Endothelial cell of umbilical vein (primary cell): ENCODE measurements around the gene ATP5PO. TPM values are rescaled to one million over a fixed set of nuclear protein-coding genes. Genes with fewer than 3 reads are reported as not detected.

ENCODE experiments used
- BruUV-seq: library from RNA; stranded (reverse); fragments of 400-500 nt; replicated peaks from 2 replicates; lab custom pipeline; 2021; lab: Mats Ljungman, UMichigan
- CTCF ChIA-PET: fragments of 300-600, 350-600 bp; sonication (Branson Sonifier 250); formaldehyde crosslinking; loops from one replicate; lab custom pipeline; 2021; ENCODE audit warnings: antibody characterized with exemption, inconsistent platforms; lab: Charles Lee
- POLR2A ChIA-PET: fragments of 300-600, 350-600 bp; sonication (Branson Sonifier 250); formaldehyde crosslinking; loops from one replicate; lab custom pipeline; 2021; ENCODE audit warnings: antibody characterized with exemption, inconsistent platforms; lab: Charles Lee
- DNase-seq: peaks from one replicate; pipeline ENCODE4 v3.0.0-alpha.2; 2011; ENCODE audit warnings: low read depth, low spot score
- FAIRE-seq: peaks from 2 replicates; lab custom pipeline; 2011; peaks lifted over from hg19 to GRCh38; lab: Jason Lieb, UNC
- H2AFZ ChIP-seq: 2 replicates; pipeline ENCODE4 v1.6.0; 2012; ENCODE audit warnings: low read depth, low read length, control low read depth, inconsistent platforms
- H3K27ac ChIP-seq: 2 replicates; pipeline ENCODE4 v1.5.1; 2011; ENCODE audit warnings: low read depth, mild to moderate bottlenecking, control low read depth, low read length, moderate library complexity; ENCODE audit not compliant: insufficient read depth
- H3K27me3 ChIP-seq, 2 experiments: 2 replicates each; pipeline versions ENCODE4 v1.6.0 to v1.6.1; 2011; ENCODE audit warnings: low read length in 2 of 2, mixed read lengths in 1 of 2; ENCODE audit not compliant: control insufficient read depth in 2 of 2, insufficient read depth in 2 of 2
- H3K36me3 ChIP-seq, 2 experiments: 2 replicates in 1 of 2; 3 replicates in 1 of 2; pipeline ENCODE4 v1.5.1; 2011; ENCODE audit warnings: low read length in 2 of 2, mild to moderate bottlenecking in 1 of 2, moderate library complexity in 1 of 2; ENCODE audit not compliant: control insufficient read depth in 2 of 2, insufficient read depth in 2 of 2; ENCODE audit errors: extremely low read depth in 1 of 2
- H3K4me1 ChIP-seq: 3 replicates; pipeline ENCODE4 v1.5.1; 2011; ENCODE audit warnings: mild to moderate bottlenecking, low read length; ENCODE audit not compliant: control insufficient read depth, insufficient read depth; ENCODE audit errors: extremely low read depth
- H3K4me2 ChIP-seq: 2 replicates; pipeline ENCODE4 v1.6.1; 2011; ENCODE audit warnings: low read length, control low read depth, mixed read lengths; ENCODE audit not compliant: insufficient read depth
- H3K4me3 ChIP-seq, 3 experiments: fragments of 200-600 bp in 1 of 3; sonication (generic), shearing (Covaris generic) in 1 of 3; replicated peaks in 1 of 3; 2 replicates each; pipeline ENCODE4 v1.5.1; 2011 to 2016; ENCODE audit warnings: control low read depth in 3 of 3, low read length in 3 of 3, mild to moderate bottlenecking in 2 of 3, inconsistent platforms in 1 of 3, low read depth in 1 of 3, moderate library complexity in 1 of 3; ENCODE audit not compliant: insufficient read depth in 1 of 3
- H3K79me2 ChIP-seq: 2 replicates; pipeline ENCODE4 v1.6.0; 2012; ENCODE audit warnings: low read length, inconsistent platforms; ENCODE audit not compliant: control insufficient read depth, insufficient read depth
- H3K9ac ChIP-seq: replicated peaks from 2 replicates; pipeline ENCODE3; 2011; ENCODE audit warnings: low read length, control low read depth; ENCODE audit not compliant: insufficient read depth; ENCODE audit errors: extremely low read depth
- H3K9me1 ChIP-seq: replicated peaks from 3 replicates; pipeline ENCODE4 v1.6.0; 2011; ENCODE audit warnings: mild to moderate bottlenecking, low read length; ENCODE audit not compliant: control insufficient read depth, insufficient read depth; ENCODE audit errors: extremely low read depth
- H3K9me3 ChIP-seq: replicated peaks from 2 replicates; pipeline ENCODE4 v1.5.1; 2012; ENCODE audit warnings: low read length, inconsistent platforms; ENCODE audit not compliant: control insufficient read depth, insufficient read depth
- H4K20me1 ChIP-seq: replicated peaks from 2 replicates; pipeline ENCODE3; 2011; ENCODE audit warnings: mild to moderate bottlenecking, low read length; ENCODE audit not compliant: control insufficient read depth, insufficient read depth; ENCODE audit errors: extremely low read depth
- EZH2 ChIP-seq: IDR thresholded peaks from 2 replicates; pipeline ENCODE4 v1.6.1; 2012; ENCODE audit warnings: borderline replicate concordance, low read depth, mild to moderate bottlenecking, moderate library complexity, low read length, inconsistent platforms; ENCODE audit not compliant: severe bottlenecking
- FOS ChIP-seq: IDR thresholded peaks from 2 replicates; pipeline ENCODE4 v1.6.1; 2011; ENCODE audit warnings: mild to moderate bottlenecking, low read length, moderate library complexity, borderline replicate concordance; ENCODE audit not compliant: insufficient read depth
- GATA2 ChIP-seq: IDR thresholded peaks from 2 replicates; pipeline ENCODE4 v1.7.0; 2011; ENCODE audit warnings: low read depth, mild to moderate bottlenecking, moderate library complexity, mixed read lengths, low read length; ENCODE audit not compliant: insufficient read length, insufficient read depth
- JUN ChIP-seq: IDR thresholded peaks from 2 replicates; pipeline ENCODE4 v1.6.1; 2011; ENCODE audit warnings: borderline replicate concordance, low read depth; ENCODE audit not compliant: insufficient read length, insufficient read depth
- MYC ChIP-seq: IDR thresholded peaks from one replicate; pipeline ENCODE4 v1.6.1; 2011; ENCODE audit warnings: mild to moderate bottlenecking, low read depth, low read length
- POLR2A ChIP-seq: IDR thresholded peaks from 2 replicates; pipeline ENCODE4 v1.6.1; 2012; ENCODE audit warnings: low read depth, mild to moderate bottlenecking, control low read depth, low read length
- POLR2AphosphoS5 ChIP-seq: IDR thresholded peaks from 2 replicates; pipeline ENCODE4 v1.6.1; 2012; ENCODE audit warnings: low read depth, mild to moderate bottlenecking, control low read depth, low read length, moderate library complexity; ENCODE audit not compliant: insufficient read depth
- dilution Hi-C: fragments of 300-500 bp; cut with MboI; formaldehyde crosslinking; loops from one replicate; pipeline ENCODE4 v1.15.0; 2019; ENCODE audit warnings: low sequenced_read_pairs; ENCODE audit not compliant: extremely low pct_ligation_motif_present
- intact Hi-C: fragments of 100-400 bp; cut with micrococcal nuclease; formaldehyde crosslinking; loops from one replicate; pipeline ENCODE4 v1.10.0; 2022
- polyA plus RNA-seq, 4 experiments: library from polyadenylated mRNA; depleted of rRNA in 3 of 4; stranded (reverse) in 3 of 4; unstranded in 1 of 4; fragments of >200 nt; gene quantifications; 2 replicates each; pipeline versions ENCODE4 v1.2.1 to v1.2.3, GENCODE V29; 2011 to 2012; ENCODE audit warnings: missing spikeins in 1 of 4
- total RNA-seq: library from RNA; stranded (reverse); gene quantifications from 2 replicates; pipeline ENCODE4 v1.2.3, GENCODE V29; 2021
- TF ChIP-seq, protein P1 (sequence below): IDR thresholded peaks from 2 replicates; pipeline ENCODE4 v1.6.1; 2011; ENCODE audit not compliant: insufficient read depth, insufficient read length
- TF ChIP-seq, protein P2 (sequence below), 2 donors: IDR thresholded peaks; 1 replicate in 1 of 2; 2 replicates in 1 of 2; pipeline ENCODE4 v1.5.1; 2011; ENCODE audit warnings: low read length in 2 of 2, mild to moderate bottlenecking in 2 of 2, moderate library complexity in 2 of 2, control low read depth in 1 of 2, inconsistent platforms in 1 of 2, low read depth in 1 of 2; ENCODE audit not compliant: insufficient read depth in 1 of 2; ENCODE audit errors: extremely low read depth in 1 of 2

ATP5PO gene
- total and polyA plus RNA-seq, 2 donors (not counting 3 experiments of a cell fraction or from before 2014, with no cell fraction given) = 187 to 207 TPM

DNA sequence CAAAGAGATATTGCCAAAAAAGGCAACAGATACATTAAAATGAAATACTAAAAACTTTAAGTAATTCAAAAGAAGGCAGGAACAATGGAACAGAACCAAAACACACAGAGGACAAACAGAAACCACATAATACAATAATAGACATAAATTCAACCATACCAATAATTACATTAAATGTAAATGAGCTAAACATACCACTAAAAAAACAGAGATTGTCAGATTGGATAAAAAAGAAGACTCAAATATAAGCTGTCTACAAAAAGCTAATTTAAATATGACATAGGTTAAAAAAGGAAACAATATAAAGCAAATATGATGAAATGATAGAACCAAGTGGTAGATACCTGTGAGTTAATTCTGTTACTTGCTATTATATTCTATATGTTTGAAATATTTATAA lies 44.1 kb upstream of the ATP5PO start:
- DNase-seq (no peak), FAIRE-seq (no peak)
- dilution Hi-C loops (no loop called here), intact Hi-C loops (no loop called here)
- Histone ChIP-seq H4K20me1 (no peaks in the 10 kb centered on the region), H3K4me1 (no peaks in the 10 kb centered on the region), H3K27ac (no peak overlapping the region), H3K9me1 (no peaks in the 10 kb centered on the region), H3K4me2 (no peak overlapping the region), H3K79me2 (no peaks in the 10 kb centered on the region), H2AFZ (no peak overlapping the region), H3K4me3 (no peak overlapping the region), H3K27me3 (peaks cover 2 to 8% of the 10 kb centered on the region in 2 experiments), H3K9me3 (no peaks in the 10 kb centered on the region), H3K9ac (no peak overlapping the region), H3K36me3 (no peaks in the 10 kb centered on the region)
- TF ChIP-seq POLR2AphosphoS5 (no peak), FOS (no peak), JUN (no peak), MYC (no peak), POLR2A (no peak), GATA2 (no peak), EZH2 (no peak)
- TF ChIP-seq, protein P1, sequence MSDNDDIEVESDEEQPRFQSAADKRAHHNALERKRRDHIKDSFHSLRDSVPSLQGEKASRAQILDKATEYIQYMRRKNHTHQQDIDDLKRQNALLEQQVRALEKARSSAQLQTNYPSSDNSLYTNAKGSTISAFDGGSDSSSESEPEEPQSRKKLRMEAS = no peak
- TF ChIP-seq, protein P2, sequence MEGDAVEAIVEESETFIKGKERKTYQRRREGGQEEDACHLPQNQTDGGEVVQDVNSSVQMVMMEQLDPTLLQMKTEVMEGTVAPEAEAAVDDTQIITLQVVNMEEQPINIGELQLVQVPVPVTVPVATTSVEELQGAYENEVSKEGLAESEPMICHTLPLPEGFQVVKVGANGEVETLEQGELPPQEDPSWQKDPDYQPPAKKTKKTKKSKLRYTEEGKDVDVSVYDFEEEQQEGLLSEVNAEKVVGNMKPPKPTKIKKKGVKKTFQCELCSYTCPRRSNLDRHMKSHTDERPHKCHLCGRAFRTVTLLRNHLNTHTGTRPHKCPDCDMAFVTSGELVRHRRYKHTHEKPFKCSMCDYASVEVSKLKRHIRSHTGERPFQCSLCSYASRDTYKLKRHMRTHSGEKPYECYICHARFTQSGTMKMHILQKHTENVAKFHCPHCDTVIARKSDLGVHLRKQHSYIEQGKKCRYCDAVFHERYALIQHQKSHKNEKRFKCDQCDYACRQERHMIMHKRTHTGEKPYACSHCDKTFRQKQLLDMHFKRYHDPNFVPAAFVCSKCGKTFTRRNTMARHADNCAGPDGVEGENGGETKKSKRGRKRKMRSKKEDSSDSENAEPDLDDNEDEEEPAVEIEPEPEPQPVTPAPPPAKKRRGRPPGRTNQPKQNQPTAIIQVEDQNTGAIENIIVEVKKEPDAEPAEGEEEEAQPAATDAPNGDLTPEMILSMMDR (IDR thresholded peaks at IDR 0.05; ENCODE audit: extremely low read depth in 1 of 2, insufficient read depth in 1 of 2, low read depth in 1 of 2, low read length in 2 of 2) = no peak
- CTCF ChIA-PET = interaction anchor here (1.0 to 1.8 kb wide), 6 partner anchors 10 to 131 kb away, joined by 3 to 7 read pairs (median 3); no protein-coding TSS in a partner anchor
- POLR2A ChIA-PET = no interaction called here
- BruUV-seq = no TSS peak
